Activated CD8-positive, alpha-beta memory T cell treated with anti-CD3 and anti-CD28 coated beads, Interleukin-2, amount 10 ng/mL, durations not matched to agents 7 days and 5 days (primary cell): ENCODE results near the gene MICAL2. TPM values are rescaled to one million over a fixed set of nuclear protein-coding genes. Genes with fewer than 3 reads are reported as not detected.

Source experiments
- ATAC-seq: fragments of 150-1000 bp; cut with Tn5 transposase; one replicate; pipeline ENCODE4 v1.10.0; 2021; ENCODE audit warnings: moderate library complexity
- CTCF ChIA-PET: fragments of 350-600 bp; sonication (Branson Sonifier 250); formaldehyde crosslinking; loops from one replicate; lab custom pipeline; 2021; ENCODE audit warnings: antibody characterized with exemption; lab: Charles Lee
- DNase-seq: peaks from one replicate; pipeline ENCODE4 v3.0.0-alpha.2; 2020
- H3K27ac Mint-ChIP-seq: one replicate; pipeline ENCODE4 v1.8.0; 2021; ENCODE audit warnings: mild to moderate bottlenecking, mixed read lengths
- H3K27me3 Mint-ChIP-seq: one replicate; pipeline ENCODE4 v1.8.0; 2021; ENCODE audit warnings: mixed read lengths
- H3K36me3 Mint-ChIP-seq: one replicate; pipeline ENCODE4 v1.8.0; 2021; ENCODE audit warnings: mild to moderate bottlenecking, mixed read lengths
- H3K4me1 Mint-ChIP-seq: one replicate; pipeline ENCODE4 v1.8.0; 2021; ENCODE audit warnings: mixed read lengths
- H3K4me3 Mint-ChIP-seq: one replicate; pipeline ENCODE4 v1.8.0; 2021; ENCODE audit warnings: mild to moderate bottlenecking, moderate library complexity, mixed read lengths
- H3K9me3 Mint-ChIP-seq: one replicate; pipeline ENCODE4 v1.8.0; 2022; ENCODE audit warnings: low read depth, mixed read lengths
- total RNA-seq, 2 experiments: library from RNA; stranded (reverse); gene quantifications; one replicate each; pipeline ENCODE4 v1.2.3, GENCODE V29; 2021

Gene MICAL2
- total RNA-seq, 2 experiments from 2014 or later = 120 to 168 TPM

GRCh38 chr11:12084256-12084655 lies 26.1 kb upstream of the MICAL2 start:
- ATAC-seq (no peak), DNase-seq (no peak)
- H3K9me3 Mint-ChIP-seq = no peaks in the 10 kb centered on the region
- H3K27ac Mint-ChIP-seq = no peak overlapping the region
- H3K4me3 Mint-ChIP-seq = no peak overlapping the region
- CTCF ChIA-PET = interaction anchor here (1.1 to 2.0 kb wide), 4 partner anchors 15 to 196 kb away, joined by 3 to 11 read pairs (median 4); no protein-coding TSS in a partner anchor
- peaks cover 4% of the 10 kb centered on the region for H3K36me3 Mint-ChIP-seq
- peaks cover 51% of the 10 kb centered on the region for H3K4me1 Mint-ChIP-seq
- H3K27me3 Mint-ChIP-seq = peaks cover 5% of the 10 kb centered on the region

GRCh38 chr11:12085371-12086251 lies 24.8 kb upstream of the MICAL2 start:
- Mint-ChIP-seq H3K4me3 (no peak overlapping the region), H3K27ac (peak overlapping the region; percentile 84), H3K9me3 (no peaks in the 10 kb centered on the region), H3K4me1 (peaks cover 62% of the 10 kb centered on the region), H3K27me3 (no peaks in the 10 kb centered on the region), H3K36me3 (peaks cover 4% of the 10 kb centered on the region)
- CTCF ChIA-PET = interaction anchor here (0.8 to 5.9 kb wide), 19 partner anchors 9 to 204 kb away, joined by 3 to 68 read pairs (median 6); partner anchors contain the start of gene MICAL2
- ATAC-seq (no peak), DNase-seq (no peak)

- H3K27me3 Mint-ChIP-seq = no peaks in the 10 kb centered on the region
- H3K36me3 Mint-ChIP-seq = peaks cover 4% of the 10 kb centered on the region
- H3K9me3 Mint-ChIP-seq = no peaks in the 10 kb centered on the region
- ATAC-seq (no peak), DNase-seq (no peak)
- H3K4me3 Mint-ChIP-seq = peak overlapping the region; percentile 15
- CTCF ChIA-PET = interaction anchor here (0.9 to 5.9 kb wide), 27 partner anchors 8 to 203 kb away, joined by 3 to 68 read pairs (median 4); partner anchors contain the start of gene MICAL2
- H3K4me1 Mint-ChIP-seq = peaks cover 68% of the 10 kb centered on the region
- peak overlapping the region; percentile 84 for H3K27ac Mint-ChIP-seq
These were observed 23.9 kb upstream of the MICAL2 start for GRCh38 chr11:12086271-12087074.

GRCh38 chr11:12087075-12088004 lies 23.1 kb upstream of the MICAL2 start:
- Mint-ChIP-seq H3K27ac (peak overlapping the region; percentile 84), H3K4me1 (peaks cover 70% of the 10 kb centered on the region), H3K9me3 (no peaks in the 10 kb centered on the region), H3K27me3 (peaks cover 2% of the 10 kb centered on the region), H3K36me3 (peaks cover 4% of the 10 kb centered on the region), H3K4me3 (peak overlapping the region; percentile 15)
- peak; percentile 87 for DNase-seq
- ATAC-seq = peak; percentile 92
- CTCF ChIA-PET = interaction anchor here (0.7 to 5.9 kb wide), 29 partner anchors 9 to 202 kb away, joined by 3 to 68 read pairs (median 5); partner anchors contain the start of gene MICAL2

DNA sequence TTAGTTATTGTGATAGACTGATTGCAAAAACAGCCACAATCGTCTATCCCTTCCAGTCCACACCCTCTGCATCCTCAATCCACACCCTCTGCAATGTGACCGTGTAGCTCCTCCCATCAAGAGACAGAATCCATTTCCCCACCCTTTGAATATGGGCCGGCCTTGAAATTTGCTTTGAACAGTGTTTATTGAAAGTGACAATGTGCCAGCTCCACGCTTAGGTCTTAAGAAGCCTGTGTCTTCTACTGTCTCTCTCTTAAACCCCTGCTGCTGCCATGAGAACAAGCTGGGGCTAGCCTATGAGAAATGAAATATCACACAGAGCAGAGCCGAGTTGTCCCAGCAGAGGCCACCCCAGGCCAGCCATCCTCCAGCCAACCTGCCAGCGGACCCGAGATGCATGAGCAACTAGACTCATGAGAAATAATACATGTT lies 22.3 kb upstream of the MICAL2 start:
- H3K36me3 Mint-ChIP-seq = peaks cover 4% of the 10 kb centered on the region
- H3K9me3 Mint-ChIP-seq = no peaks in the 10 kb centered on the region
- peaks cover 2% of the 10 kb centered on the region for H3K27me3 Mint-ChIP-seq
- H3K27ac Mint-ChIP-seq = peak overlapping the region; percentile 84
- no peak overlapping the region for H3K4me3 Mint-ChIP-seq
- ATAC-seq (peak; percentile 64), DNase-seq (peak; percentile 62)
- H3K4me1 Mint-ChIP-seq = peaks cover 70% of the 10 kb centered on the region
- CTCF ChIA-PET = interaction anchor here (0.7 to 5.9 kb wide), 20 partner anchors 10 to 193 kb away, joined by 3 to 68 read pairs (median 6); partner anchors contain the start of gene MICAL2

DNA sequence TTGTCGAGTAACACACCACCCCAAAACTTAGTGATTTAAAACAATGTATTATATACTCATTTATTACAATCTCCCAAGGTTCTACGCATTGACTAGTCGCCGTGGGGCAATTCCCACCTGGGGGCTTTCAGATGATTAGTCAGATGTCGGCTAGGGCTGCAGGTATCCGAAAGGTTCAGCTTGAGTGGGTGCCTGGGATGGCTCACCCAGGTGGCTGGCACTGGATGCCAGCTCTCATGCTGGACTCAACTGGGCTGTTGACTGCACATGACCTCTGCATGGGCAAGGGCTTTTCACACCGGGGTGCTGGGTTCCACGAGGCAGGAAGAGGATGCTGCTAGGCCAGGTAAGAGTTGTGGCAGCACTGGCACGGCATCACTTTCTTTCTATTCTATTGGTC lies 21.9 kb upstream of the MICAL2 start:
- CTCF ChIA-PET = interaction anchor here (1.2 to 5.9 kb wide), 8 partner anchors 36 to 193 kb away, joined by 5 to 68 read pairs (median 8); no protein-coding TSS in a partner anchor
- DNase-seq = no peak
- Mint-ChIP-seq H3K4me1 (peaks cover 68% of the 10 kb centered on the region), H3K27me3 (peaks cover 2% of the 10 kb centered on the region), H3K36me3 (peaks cover 3% of the 10 kb centered on the region), H3K4me3 (no peak overlapping the region), H3K27ac (peak overlapping the region; percentile 65), H3K9me3 (no peaks in the 10 kb centered on the region)
- no peak for ATAC-seq

DNA sequence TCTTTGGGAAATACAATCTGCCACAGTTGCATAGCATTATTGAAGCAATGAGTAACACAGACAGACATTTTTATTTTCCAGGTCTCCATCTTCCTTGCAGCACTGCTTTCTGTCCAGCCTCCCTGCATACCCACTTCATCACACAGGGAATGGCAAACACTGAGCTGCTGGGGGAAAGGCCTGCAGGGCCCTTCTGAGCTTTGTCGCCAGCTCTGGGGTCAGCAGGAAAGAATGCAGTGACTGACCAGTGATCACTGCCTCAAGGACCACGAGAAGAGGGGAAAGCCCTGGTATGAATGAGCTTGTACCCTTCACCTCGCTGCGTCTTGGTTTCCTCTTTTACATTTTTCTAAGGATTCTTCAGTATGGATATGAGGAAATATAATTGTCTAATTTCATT lies 21.3 kb upstream of the MICAL2 start:
- CTCF ChIA-PET = interaction anchor here (1.7 to 5.9 kb wide), 7 partner anchors 42 to 193 kb away, joined by 4 to 68 read pairs (median 6); no protein-coding TSS in a partner anchor
- no peak for DNase-seq
- Mint-ChIP-seq H3K4me1 (peaks cover 62% of the 10 kb centered on the region), H3K27me3 (peaks cover 6% of the 10 kb centered on the region), H3K4me3 (no peak overlapping the region), H3K27ac (peak overlapping the region; percentile 65), H3K9me3 (no peaks in the 10 kb centered on the region), H3K36me3 (no peaks in the 10 kb centered on the region)
- ATAC-seq = no peak

DNA sequence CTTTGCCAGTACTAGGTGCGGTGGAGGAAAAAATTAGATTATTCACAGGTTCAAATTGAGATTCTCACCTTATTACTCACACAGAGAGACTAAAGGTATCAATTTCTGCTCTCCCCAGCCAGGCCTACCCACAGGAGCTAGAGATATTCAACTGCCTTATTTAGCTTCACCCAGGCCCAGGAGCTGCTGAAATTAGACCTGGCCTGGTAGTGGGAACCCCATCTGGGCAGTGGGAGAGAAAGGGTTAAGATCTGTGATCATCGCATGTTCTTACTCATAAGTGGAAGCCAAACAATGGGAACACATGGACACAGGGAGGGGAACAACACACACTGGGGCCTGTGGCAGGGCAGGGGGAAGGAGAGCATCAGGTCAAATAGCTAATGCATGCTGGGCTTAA lies 20.9 kb upstream of the MICAL2 start:
- DNase-seq (no peak), ATAC-seq (no peak)
- H3K27ac Mint-ChIP-seq = peak overlapping the region; percentile 65
- CTCF ChIA-PET = interaction anchor here (1.7 to 5.9 kb wide), 7 partner anchors 13 to 192 kb away, joined by 4 to 68 read pairs (median 6); no protein-coding TSS in a partner anchor
- H3K4me3 Mint-ChIP-seq = no peak overlapping the region
- H3K4me1 Mint-ChIP-seq = peaks cover 61% of the 10 kb centered on the region
- H3K27me3 Mint-ChIP-seq = peaks cover 6% of the 10 kb centered on the region
- no peaks in the 10 kb centered on the region for H3K36me3 Mint-ChIP-seq
- H3K9me3 Mint-ChIP-seq = no peaks in the 10 kb centered on the region

DNA sequence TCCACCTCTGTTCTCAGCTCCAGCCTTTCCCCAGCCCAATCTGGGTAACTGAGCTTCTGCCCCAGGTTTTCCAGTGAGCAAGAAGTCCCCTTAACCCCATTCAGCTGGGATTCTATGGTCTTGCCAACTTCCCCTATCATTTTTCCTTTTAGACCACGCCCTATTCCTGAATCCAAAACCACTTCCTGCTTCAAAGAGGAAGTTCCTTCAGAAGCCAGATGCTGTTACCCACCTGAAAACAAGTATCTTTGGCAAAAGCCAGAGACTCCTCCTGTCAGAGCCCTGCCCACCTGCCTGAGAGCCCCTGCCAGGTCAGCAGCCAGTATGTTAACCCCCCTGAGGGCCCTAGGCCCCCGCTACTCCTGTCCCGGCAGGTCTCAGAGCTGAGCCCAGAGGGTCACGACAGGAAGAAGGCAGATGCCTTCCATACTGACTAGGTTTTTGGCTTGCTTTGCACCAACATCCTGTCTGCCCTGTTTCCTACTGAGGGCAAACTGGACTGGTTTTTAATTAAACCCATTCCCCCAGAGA lies 20.3 kb upstream of the MICAL2 start:
- H3K27me3 Mint-ChIP-seq = peaks cover 6% of the 10 kb centered on the region
- CTCF ChIA-PET = interaction anchor here (0.6 to 5.9 kb wide), 7 partner anchors 12 to 192 kb away, joined by 3 to 68 read pairs (median 6); no protein-coding TSS in a partner anchor
- H3K9me3 Mint-ChIP-seq = no peaks in the 10 kb centered on the region
- H3K4me1 Mint-ChIP-seq = peaks cover 60% of the 10 kb centered on the region
- no peaks in the 10 kb centered on the region for H3K36me3 Mint-ChIP-seq
- DNase-seq = peak; percentile 55
- no peak for ATAC-seq
- no peak overlapping the region for H3K4me3 Mint-ChIP-seq
- peak overlapping the region; percentile 86 for H3K27ac Mint-ChIP-seq

DNA sequence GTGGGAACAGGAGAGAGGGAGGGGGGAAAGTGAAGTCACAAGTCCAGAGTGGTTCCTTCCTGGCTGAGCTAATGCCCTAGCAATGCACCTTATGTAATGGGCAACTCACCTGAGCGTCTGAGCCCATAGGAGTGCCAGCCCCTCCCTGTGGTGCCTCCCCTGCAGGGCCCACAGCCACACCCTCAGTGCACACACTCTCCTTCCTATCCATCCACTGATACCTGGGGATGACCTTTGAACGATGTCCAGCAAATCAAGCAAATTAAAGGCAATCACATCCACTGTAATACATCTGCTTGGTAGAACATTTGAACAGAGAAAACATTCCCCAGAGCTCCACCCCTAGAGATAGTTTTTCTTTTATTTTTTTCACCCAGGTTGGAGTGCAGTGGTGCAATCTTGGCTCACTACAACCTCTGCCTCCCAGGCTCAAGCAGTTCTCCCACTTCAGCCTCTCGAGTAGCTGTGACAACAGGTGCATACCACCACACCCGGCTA lies 19.6 kb upstream of the MICAL2 start:
- ATAC-seq (no peak), DNase-seq (no peak)
- Mint-ChIP-seq H3K9me3 (no peaks in the 10 kb centered on the region), H3K4me1 (peaks cover 53% of the 10 kb centered on the region), H3K27me3 (peaks cover 6% of the 10 kb centered on the region), H3K27ac (peak overlapping the region; percentile 86), H3K4me3 (no peak overlapping the region), H3K36me3 (no peaks in the 10 kb centered on the region)
- CTCF ChIA-PET = interaction anchor here (0.6 to 5.9 kb wide), 8 partner anchors 9 to 191 kb away, joined by 3 to 68 read pairs (median 6); no protein-coding TSS in a partner anchor

DNA sequence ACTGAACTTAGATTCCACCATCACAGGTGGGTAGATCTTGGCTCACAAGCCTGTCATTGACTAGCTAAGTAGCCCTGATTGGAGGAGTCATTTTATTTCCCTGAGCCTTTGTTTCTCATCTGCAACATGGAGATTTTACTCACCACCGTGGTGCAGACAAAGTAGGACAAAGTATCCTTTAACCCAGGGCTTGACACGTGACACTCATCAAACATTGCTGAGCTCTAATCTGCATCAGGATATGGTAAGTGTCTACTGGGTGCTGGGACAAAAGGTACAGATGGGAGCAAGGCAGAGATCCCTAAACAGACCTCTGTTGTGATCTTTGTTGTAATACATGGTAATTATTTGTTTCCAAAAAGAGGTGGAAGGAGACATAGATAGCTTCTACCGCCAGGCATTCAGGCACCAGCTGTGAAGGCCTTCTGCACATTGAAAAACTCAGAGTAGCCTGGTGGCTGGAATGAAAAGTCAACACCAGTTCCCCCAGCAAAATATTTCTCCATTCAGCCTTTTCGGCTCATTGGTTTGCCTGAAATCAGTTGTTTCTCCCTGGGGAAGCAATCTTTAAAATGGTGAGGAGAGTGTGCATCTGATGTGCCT lies 18.3 kb upstream of the MICAL2 start:
- CTCF ChIA-PET = interaction anchor here (1.4 to 3.3 kb wide), 4 partner anchors 8 to 190 kb away, joined by 3 to 12 read pairs (median 8); no protein-coding TSS in a partner anchor
- Mint-ChIP-seq H3K4me3 (no peak overlapping the region), H3K36me3 (no peaks in the 10 kb centered on the region), H3K27ac (peak overlapping the region; percentile 18), H3K27me3 (peaks cover 7% of the 10 kb centered on the region), H3K9me3 (no peaks in the 10 kb centered on the region), H3K4me1 (peaks cover 40% of the 10 kb centered on the region)
- DNase-seq = no peak
- no peak for ATAC-seq
